B cell (primary cell): ENCODE data around the gene ABCA9. TPM values are rescaled to one million over a fixed set of nuclear protein-coding genes. Genes with fewer than 3 reads are reported as not detected.

ENCODE experiments used
- ATAC-seq: fragments of 200-7000 bp; cut with Tn5 transposase; one replicate; pipeline ENCODE4 v1.10.0; 2021; ENCODE audit warnings: low read depth, mild to moderate bottlenecking, moderate number of reproducible peaks, moderate library complexity
- CTCF ChIA-PET: fragments of 350-600 bp; sonication (Branson Sonifier 250); formaldehyde crosslinking; loops from one replicate; lab custom pipeline; 2021; ENCODE audit warnings: antibody characterized with exemption, inconsistent platforms; lab: Charles Lee
- POLR2A ChIA-PET: fragments of 350-600 bp; sonication (Branson Sonifier 250); formaldehyde crosslinking; loops from one replicate; lab custom pipeline; 2021; ENCODE audit warnings: antibody characterized with exemption; lab: Charles Lee
- DNase-seq: peaks from one replicate; pipeline ENCODE4 v3.0.0; 2013
- H2AFZ ChIP-seq: 2 replicates; pipeline ENCODE4 v1.6.1; 2012; ENCODE audit warnings: mild to moderate bottlenecking, low read depth, low read length; ENCODE audit not compliant: insufficient read depth, poor library complexity, severe bottlenecking
- H3K27ac ChIP-seq, 2 donors: 1 replicate in 1 of 2; 2 replicates in 1 of 2; pipeline ENCODE4 v1.5.1; 2012 to 2013; ENCODE audit warnings: low read length in 2 of 2, mild to moderate bottlenecking in 2 of 2, moderate library complexity in 1 of 2
- H3K27me3 ChIP-seq, 4 experiments: fragments of 200-600 bp in 1 of 4; sonication (generic) in 1 of 4; replicated peaks in 1 of 4; 1 replicate in 2 of 4; 2 replicates in 2 of 4; pipeline versions ENCODE4 v1.6.1 to v1.7.0; 2013 to 2016; ENCODE audit warnings: low read length in 3 of 4, mild to moderate bottlenecking in 2 of 4, mixed read lengths in 1 of 4, moderate library complexity in 1 of 4; ENCODE audit not compliant: insufficient read depth in 4 of 4, control insufficient read depth in 3 of 4; ENCODE audit errors: control extremely low read depth in 1 of 4
- H3K36me3 ChIP-seq, 2 experiments: replicated peaks in 1 of 2; 1 replicate in 1 of 2; 2 replicates in 1 of 2; pipeline versions ENCODE4 v1.6.1 to v1.7.1; 2013; ENCODE audit warnings: low read length in 1 of 2; ENCODE audit not compliant: insufficient read depth in 2 of 2, control insufficient read depth in 1 of 2; ENCODE audit errors: control extremely low read depth in 1 of 2, extremely low read depth in 1 of 2
- H3K4me1 ChIP-seq, 2 donors: fragments of 200-600 bp in 1 of 2; sonication (generic) in 1 of 2; 1 replicate in 1 of 2; 2 replicates in 1 of 2; pipeline versions ENCODE4 v1.5.1 to v1.6.1; 2013 to 2017; ENCODE audit warnings: low read length in 2 of 2; ENCODE audit not compliant: control insufficient read depth in 2 of 2, insufficient read depth in 2 of 2
- H3K4me2 ChIP-seq: replicated peaks from 2 replicates; pipeline ENCODE3; 2012; ENCODE audit warnings: mild to moderate bottlenecking, low read depth, low read length; ENCODE audit not compliant: poor library complexity, severe bottlenecking
- H3K4me3 ChIP-seq, 5 experiments: fragments of 200-600 bp in 1 of 5; sonication (generic) in 1 of 5; 1 replicate in 3 of 5; 2 replicates in 2 of 5; pipeline versions ENCODE4 v1.5.1 to v1.7.0; 2011 to 2016; ENCODE audit warnings: low read length in 4 of 5, mild to moderate bottlenecking in 4 of 5, low read depth in 2 of 5, control low read depth in 1 of 5, moderate library complexity in 1 of 5; ENCODE audit not compliant: insufficient read depth in 1 of 5; ENCODE audit errors: control extremely low read depth in 1 of 5, extremely low read depth in 1 of 5
- H3K79me2 ChIP-seq: fragments of 200-600 bp; sonication (generic); one replicate; pipeline ENCODE4 v1.6.0; 2016; ENCODE audit warnings: low read length; ENCODE audit not compliant: control insufficient read depth, insufficient read depth
- H3K9ac ChIP-seq: fragments of 200-600 bp; sonication (generic); 2 replicates; pipeline ENCODE4 v1.6.1; 2017; ENCODE audit warnings: mild to moderate bottlenecking, low read length, moderate library complexity
- H3K9me3 ChIP-seq, 3 donors: one replicate each; pipeline versions ENCODE4 v1.6.1 to v1.7.1; 2013; ENCODE audit warnings: low read length in 2 of 3; ENCODE audit not compliant: control insufficient read depth in 2 of 3, insufficient read depth in 1 of 3; ENCODE audit errors: control extremely low read depth in 1 of 3
- H4K20me1 ChIP-seq: 2 replicates; pipeline ENCODE4 v1.6.0; 2012; ENCODE audit warnings: mild to moderate bottlenecking, low read length; ENCODE audit not compliant: insufficient read depth, control insufficient read depth, poor library complexity, severe bottlenecking
- H3K27ac Mint-ChIP-seq: one replicate; pipeline ENCODE4 v1.8.0; 2021; ENCODE audit warnings: mixed read lengths
- H3K27me3 Mint-ChIP-seq: one replicate; pipeline ENCODE4 v1.8.0; 2021; ENCODE audit warnings: mixed read lengths
- H3K4me1 Mint-ChIP-seq: one replicate; pipeline ENCODE4 v1.8.0; 2021; ENCODE audit warnings: mixed read lengths
- H3K4me3 Mint-ChIP-seq: one replicate; pipeline ENCODE4 v1.8.0; 2021; ENCODE audit warnings: mixed read lengths
- H3K9me3 Mint-ChIP-seq: one replicate; pipeline ENCODE4 v1.8.0; 2022; ENCODE audit warnings: mixed read lengths; ENCODE audit not compliant: insufficient read depth
- EZH2 ChIP-seq: IDR thresholded peaks from 2 replicates; pipeline ENCODE4 v1.6.1; 2012; ENCODE audit warnings: borderline replicate concordance, low read depth, mild to moderate bottlenecking, moderate library complexity, low read length; ENCODE audit not compliant: insufficient read depth, poor library complexity, severe bottlenecking
- WGBS: methylation state at CpG from one replicate; pipeline ENCODE4 v1.1.5; 2013; ENCODE audit warnings: missing lambda C conversion rate; ENCODE audit not compliant: insufficient coverage; 5-methylcytosine and 5-hydroxymethylcytosine counted together
- intact Hi-C: fragments of 100-400 bp; cut with micrococcal nuclease; formaldehyde crosslinking; loops from one replicate; pipeline ENCODE4 v1.10.0; 2022
- polyA plus RNA-seq: library from polyadenylated mRNA; depleted of rRNA; stranded (reverse); fragments of >200 nt; gene quantifications from 2 replicates; pipeline ENCODE4 v1.2.3, GENCODE V29; 2012
- total RNA-seq, 2 donors: library from RNA; stranded (reverse); fragments of 120-200 nt in 1 of 2; gene quantifications; 1 replicate in 1 of 2; 2 replicates in 1 of 2; pipeline versions ENCODE4 v1.2.3 to v1.2.4, GENCODE V29; 2013 to 2022
- TF ChIP-seq, protein P1 (sequence below): fragments of 200-600 bp; IDR thresholded peaks from one replicate; pipeline ENCODE4 v1.8.0; 2022; ENCODE audit warnings: antibody characterized with exemption, mild to moderate bottlenecking

ABCA9 gene
- total and polyA plus RNA-seq, 2 donors (not counting 1 experiment from before 2014, with no cell fraction given), result 0.06 to 0.91 TPM

DNA sequence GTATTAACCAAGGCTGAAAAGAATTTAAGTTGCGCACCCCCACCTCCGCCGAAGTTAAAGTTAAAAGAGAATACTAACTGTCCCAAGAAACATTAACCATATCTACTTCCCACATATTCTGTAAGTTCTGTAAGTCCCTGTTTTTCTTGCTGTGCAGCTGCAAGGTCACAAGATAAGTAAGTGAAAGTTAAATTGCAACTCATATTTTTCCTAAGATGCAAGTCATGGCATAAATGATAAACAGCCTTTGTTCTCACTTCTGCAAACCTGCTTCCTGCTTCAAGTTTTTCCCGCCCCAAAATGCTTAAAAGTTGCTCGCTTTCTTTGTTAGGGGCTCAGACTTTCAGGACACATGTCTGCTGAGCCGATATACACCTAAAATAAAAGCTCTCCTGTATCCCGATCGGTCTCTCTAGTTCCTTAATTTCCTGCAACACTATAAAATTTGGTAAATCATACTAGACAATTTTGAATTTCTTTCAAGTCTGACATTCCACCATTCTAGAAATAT, 32.6 kb upstream of the ABCA9 start:
- peak overlapping the region; percentile 82 for H3K4me3 Mint-ChIP-seq
- peak overlapping the region; percentile 57 for H3K27ac Mint-ChIP-seq
- H4K20me1 ChIP-seq, result no peaks in the 10 kb centered on the region
- peak overlapping the region in 4 of 5 experiments; percentile 20 to 60 (median 42) for H3K4me3 ChIP-seq
- H3K4me1 Mint-ChIP-seq, result peaks cover 20% of the 10 kb centered on the region
- TF ChIP-seq EZH2, result no peak
- TF ChIP-seq, protein P1, sequence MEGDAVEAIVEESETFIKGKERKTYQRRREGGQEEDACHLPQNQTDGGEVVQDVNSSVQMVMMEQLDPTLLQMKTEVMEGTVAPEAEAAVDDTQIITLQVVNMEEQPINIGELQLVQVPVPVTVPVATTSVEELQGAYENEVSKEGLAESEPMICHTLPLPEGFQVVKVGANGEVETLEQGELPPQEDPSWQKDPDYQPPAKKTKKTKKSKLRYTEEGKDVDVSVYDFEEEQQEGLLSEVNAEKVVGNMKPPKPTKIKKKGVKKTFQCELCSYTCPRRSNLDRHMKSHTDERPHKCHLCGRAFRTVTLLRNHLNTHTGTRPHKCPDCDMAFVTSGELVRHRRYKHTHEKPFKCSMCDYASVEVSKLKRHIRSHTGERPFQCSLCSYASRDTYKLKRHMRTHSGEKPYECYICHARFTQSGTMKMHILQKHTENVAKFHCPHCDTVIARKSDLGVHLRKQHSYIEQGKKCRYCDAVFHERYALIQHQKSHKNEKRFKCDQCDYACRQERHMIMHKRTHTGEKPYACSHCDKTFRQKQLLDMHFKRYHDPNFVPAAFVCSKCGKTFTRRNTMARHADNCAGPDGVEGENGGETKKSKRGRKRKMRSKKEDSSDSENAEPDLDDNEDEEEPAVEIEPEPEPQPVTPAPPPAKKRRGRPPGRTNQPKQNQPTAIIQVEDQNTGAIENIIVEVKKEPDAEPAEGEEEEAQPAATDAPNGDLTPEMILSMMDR, result no peak
- H3K27ac ChIP-seq, result peak overlapping the region in 1 of 2 donors; percentile 3
- CTCF ChIA-PET, result interaction anchor here (1.2 kb wide), 1 partner anchor 8 kb away, joined by 7 read pairs; no protein-coding TSS in a partner anchor
- H3K27me3 Mint-ChIP-seq, result no peaks in the 10 kb centered on the region
- peak overlapping the region; percentile 49 for H3K9ac ChIP-seq
- no peaks in the 10 kb centered on the region for H3K9me3 Mint-ChIP-seq
- H2AFZ ChIP-seq, result peak overlapping the region; percentile 31
- POLR2A ChIA-PET, result no interaction called here
- WGBS, result 6% methylated on average over 3 of the region's 8 CpGs
- H3K36me3 ChIP-seq, result no peaks in the 10 kb centered on the region
- H3K27me3 ChIP-seq, result no peaks in the 10 kb centered on the region
- H3K79me2 ChIP-seq, result no peaks in the 10 kb centered on the region
- no peaks in the 10 kb centered on the region for H3K9me3 ChIP-seq
- ATAC-seq (peak; percentile 17), DNase-seq (peak; percentile 32)
- peaks cover 3 to 12% of the 10 kb centered on the region in 2 donors for H3K4me1 ChIP-seq
- intact Hi-C loops, result no loop called here
- H3K4me2 ChIP-seq, result peak overlapping the region; percentile 62

DNA sequence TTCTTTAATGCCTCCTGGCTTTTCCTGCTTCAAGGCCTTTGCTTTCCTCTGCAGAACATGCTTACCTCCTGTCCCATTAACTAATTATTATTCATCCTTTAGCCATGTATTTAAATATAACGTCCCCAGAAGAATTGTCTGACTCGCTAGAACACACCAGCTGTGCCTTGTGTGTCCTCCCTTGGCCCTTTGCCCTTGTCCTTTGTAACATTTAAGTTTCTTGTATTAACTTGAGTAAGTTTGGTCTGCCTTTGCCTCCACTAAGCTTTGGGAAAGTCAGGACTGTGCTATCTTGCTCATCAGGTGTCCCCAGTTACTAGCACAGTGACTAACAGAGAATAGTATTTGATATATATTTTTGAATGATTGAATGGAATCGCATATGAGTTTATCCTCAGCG, 29.6 kb upstream of the ABCA9 start:
- Histone ChIP-seq H3K9ac (no peak overlapping the region), H3K4me2 (no peak overlapping the region), H3K36me3 (no peaks in the 10 kb centered on the region), H4K20me1 (no peaks in the 10 kb centered on the region), H3K9me3 (no peaks in the 10 kb centered on the region), H3K4me1 (peaks cover 3 to 12% of the 10 kb centered on the region in 2 donors), H3K27me3 (no peaks in the 10 kb centered on the region), H3K27ac (no peak overlapping the region), H3K4me3 (no peak overlapping the region), H3K79me2 (no peaks in the 10 kb centered on the region), H2AFZ (no peak overlapping the region)
- H3K4me3 Mint-ChIP-seq, result no peak overlapping the region
- ChIA-PET POLR2A (no interaction called here), CTCF (no interaction called here)
- no peak for TF ChIP-seq EZH2
- TF ChIP-seq, protein P1, result no peak
- DNase-seq (no peak), ATAC-seq (no peak)
- H3K9me3 Mint-ChIP-seq, result no peaks in the 10 kb centered on the region
- H3K27me3 Mint-ChIP-seq, result no peaks in the 10 kb centered on the region
- intact Hi-C loops, result no loop called here
- H3K4me1 Mint-ChIP-seq, result peaks cover 16% of the 10 kb centered on the region
- WGBS, result no CpG with 5 or more reads among the region's 4 CpGs
- no peak overlapping the region for H3K27ac Mint-ChIP-seq
